ENCODE data around the gene CYSRT1. TPM values are rescaled to one million over a fixed set of nuclear protein-coding genes. Genes with fewer than 3 reads are reported as not detected.

The CYSRT1 gene
- total RNA-seq, 1 donor from 2014 or later: 0.68 TPM

DNA sequence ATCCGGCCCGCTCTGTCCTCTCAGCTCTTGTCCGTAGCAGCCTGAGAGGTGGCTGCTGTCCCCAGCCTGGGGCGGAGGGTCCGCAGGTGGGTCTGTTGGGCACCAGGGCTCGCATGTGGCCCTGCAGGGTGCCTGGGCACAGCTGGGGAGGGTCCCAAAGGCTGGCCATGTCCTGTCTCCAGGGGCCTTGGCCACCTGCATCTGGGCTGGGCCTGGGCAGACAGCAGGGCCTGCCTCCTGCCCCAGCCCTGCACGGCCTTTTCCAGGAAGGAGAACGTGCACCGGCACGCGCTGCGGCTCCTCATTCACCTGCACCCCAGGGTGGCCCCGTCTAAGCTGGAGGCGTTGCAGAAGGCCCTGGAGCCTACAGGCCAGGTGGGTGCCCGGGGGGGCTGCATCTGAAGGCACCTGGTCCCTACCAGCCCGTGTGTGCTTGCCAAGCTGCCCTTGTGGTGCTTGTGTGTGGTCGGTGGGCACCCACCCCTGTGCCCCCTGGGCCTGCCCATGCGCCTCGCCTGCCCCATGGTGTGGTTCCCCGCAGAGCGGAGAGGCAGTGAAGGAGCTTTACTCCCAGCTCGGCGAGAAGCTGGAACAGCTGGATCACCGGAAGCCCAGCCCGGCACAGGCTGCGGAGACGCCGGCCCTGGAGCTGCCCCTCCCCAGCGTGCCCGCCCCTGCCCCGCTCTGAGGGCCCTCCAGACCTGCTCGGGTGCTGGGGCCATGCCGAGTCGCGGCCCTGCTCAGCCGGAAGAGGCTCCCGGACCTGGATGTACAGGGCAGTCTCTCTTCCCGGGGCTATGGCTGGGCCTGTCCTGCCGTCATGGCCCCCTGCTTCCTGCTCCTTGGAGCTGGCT lies 47.5 kb downstream of the CYSRT1 start:
- no peak for DNase-seq
- H3K4me1 Mint-ChIP-seq: peaks cover 12% of the 10 kb centered on the region
- peaks cover 24% of the 10 kb centered on the region for H3K36me3 Mint-ChIP-seq (ENCODE audit: low read depth)

DNA sequence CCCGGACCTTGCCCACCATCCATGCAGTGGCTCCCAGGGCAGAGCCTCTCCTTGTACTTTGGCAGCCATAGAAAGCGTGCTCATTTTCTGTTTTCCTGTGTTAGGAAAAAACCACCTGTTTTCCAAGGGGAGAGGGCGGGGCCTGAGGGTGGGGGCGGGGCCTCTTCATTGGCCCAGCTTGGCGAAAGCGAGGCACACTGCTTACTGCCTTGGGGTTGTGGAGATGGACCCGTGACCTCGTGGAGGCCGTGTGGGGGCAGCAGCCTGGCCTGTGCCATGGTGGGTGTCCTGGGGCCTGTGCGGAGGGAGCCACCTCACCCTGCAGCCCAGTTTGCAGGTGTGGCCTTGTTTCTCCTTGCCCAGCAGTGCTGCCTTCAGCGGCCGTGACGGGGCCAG lies 48.1 kb downstream of the CYSRT1 start:
- intact Hi-C loops (cut with micrococcal nuclease): no loop called here
- H3K4me3 Mint-ChIP-seq: no peak overlapping the region
- no peak for DNase-seq
- no peaks in the 10 kb centered on the region for H3K9me3 Mint-ChIP-seq
- no peak overlapping the region for H3K27ac Mint-ChIP-seq
- H3K36me3 Mint-ChIP-seq (ENCODE audit: low read depth): peaks cover 20% of the 10 kb centered on the region
- H3K27me3 Mint-ChIP-seq: no peaks in the 10 kb centered on the region
- H3K4me1 Mint-ChIP-seq: peaks cover 12% of the 10 kb centered on the region

More for the DNA sequence above, 47.5 kb downstream of the CYSRT1 start:
- H3K27ac Mint-ChIP-seq: no peak overlapping the region
- intact Hi-C loops (cut with micrococcal nuclease): no loop called here
- no peaks in the 10 kb centered on the region for H3K27me3 Mint-ChIP-seq
- H3K4me3 Mint-ChIP-seq: no peak overlapping the region
- no peaks in the 10 kb centered on the region for H3K9me3 Mint-ChIP-seq

DNA sequence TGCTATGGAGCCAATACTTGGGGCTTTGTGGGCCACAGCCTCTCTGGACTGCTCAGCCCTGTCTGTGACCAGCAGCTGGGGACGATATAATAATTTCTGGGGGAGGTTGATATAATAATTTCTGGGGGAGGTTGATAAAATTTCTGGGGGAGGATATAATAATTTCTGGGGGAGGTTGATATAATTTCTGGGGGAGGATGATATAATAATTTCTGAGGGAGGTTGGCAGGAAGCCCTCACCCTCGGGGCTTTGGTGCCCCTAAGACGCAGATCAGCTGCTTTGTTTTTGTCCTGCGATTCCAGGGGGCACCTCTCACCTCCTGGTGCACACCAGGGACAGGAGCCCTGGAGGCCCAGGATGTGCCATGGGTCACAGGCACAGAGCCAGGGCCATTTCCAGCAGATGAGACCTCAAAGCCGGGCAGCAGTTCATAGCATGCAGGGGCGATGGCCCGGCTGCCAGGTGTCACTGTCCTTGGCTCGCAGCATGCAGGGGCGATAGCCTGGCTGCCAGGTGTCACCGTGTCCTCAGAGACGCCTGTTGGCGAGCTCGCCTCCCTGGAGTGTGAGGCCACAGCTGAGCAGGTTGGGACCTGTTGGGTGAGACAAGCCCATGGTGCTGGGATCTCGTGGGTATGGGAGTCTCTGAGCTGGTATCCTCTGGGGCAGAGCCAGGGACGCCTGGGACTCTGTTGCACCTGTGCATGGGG lies 48.8 kb downstream of the CYSRT1 start:
- Mint-ChIP-seq H3K36me3 (ENCODE audit: low read depth) (peaks cover 15% of the 10 kb centered on the region), H3K27ac (no peak overlapping the region), H3K9me3 (no peaks in the 10 kb centered on the region), H3K4me1 (peaks cover 12% of the 10 kb centered on the region), H3K4me3 (no peak overlapping the region), H3K27me3 (no peaks in the 10 kb centered on the region)
- intact Hi-C loops (cut with micrococcal nuclease): no loop called here
- no peak for DNase-seq

DNA sequence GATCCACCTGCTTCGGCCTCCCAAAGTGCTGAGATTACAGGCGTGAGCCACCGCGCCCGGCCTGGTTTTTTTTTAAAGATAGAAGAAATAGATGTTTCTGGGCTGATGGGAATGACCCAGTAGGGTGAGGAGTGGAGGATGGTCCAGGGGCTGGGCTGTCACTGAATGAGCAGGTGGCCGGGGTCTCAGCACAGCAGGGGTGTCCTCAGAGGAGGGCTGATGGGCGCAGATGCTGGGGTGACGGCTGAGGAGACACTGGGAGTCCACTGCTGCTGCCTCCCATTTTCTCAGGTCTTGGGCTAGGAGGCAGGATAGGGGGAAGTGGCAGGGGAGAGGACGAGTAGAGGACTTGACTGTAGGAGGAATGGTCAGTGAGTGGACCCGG lies 50.2 kb downstream of the CYSRT1 start:
- H3K9me3 Mint-ChIP-seq: no peaks in the 10 kb centered on the region
- peak overlapping the region; percentile 49 for H3K27ac Mint-ChIP-seq
- no peaks in the 10 kb centered on the region for H3K27me3 Mint-ChIP-seq
- peaks cover 12% of the 10 kb centered on the region for H3K4me1 Mint-ChIP-seq
- H3K4me3 Mint-ChIP-seq: peak overlapping the region; percentile 17
- intact Hi-C loops (cut with micrococcal nuclease): no loop called here
- H3K36me3 Mint-ChIP-seq (ENCODE audit: low read depth): peaks cover 14% of the 10 kb centered on the region
- DNase-seq: no peak

Other genes with a start within 250 kb of the CYSRT1 start
- not detected in 2 replicates for gene PTGDS, start 247.7 kb upstream of the CYSRT1 start, total RNA-seq
- not detected in 2 replicates for gene LCNL1, start 242.2 kb upstream of the CYSRT1 start, total RNA-seq
- 87.8 and 90.2 TPM in 2 replicates for gene PAXX, start 232.8 kb upstream of the CYSRT1 start, total RNA-seq
- not detected in 2 replicates for gene CLIC3, start 228.6 kb upstream of the CYSRT1 start, total RNA-seq
- gene ABCA2, start 196.9 kb upstream of the CYSRT1 start, total RNA-seq: 25.0 and 25.9 TPM in 2 replicates
- gene FUT7, start 193.1 kb upstream of the CYSRT1 start, total RNA-seq: 0.09 TPM in 1 of 2 replicates, not detected in the other
- 58.1 and 59.4 TPM in 2 replicates for gene NPDC1, start 179.0 kb upstream of the CYSRT1 start, total RNA-seq
- gene ENTPD2, start 171.1 kb upstream of the CYSRT1 start, total RNA-seq: 0.21 TPM in 1 of 2 replicates, not detected in the other
- 22.8 and 23.8 TPM in 2 replicates for gene SAPCD2, start 154.6 kb upstream of the CYSRT1 start, total RNA-seq
- 17.1 and 19.1 TPM in 2 replicates for gene UAP1L1, start 147.7 kb upstream of the CYSRT1 start, total RNA-seq
- 49.7 and 50.1 TPM in 2 replicates for gene MAN1B1, start 138.2 kb upstream of the CYSRT1 start, total RNA-seq
- gene DPP7, start 110.4 kb upstream of the CYSRT1 start, total RNA-seq: 365 and 375 TPM in 2 replicates
- 0.07 TPM in 1 of 2 replicates, not detected in the other for gene GRIN1, start 86.0 kb upstream of the CYSRT1 start, total RNA-seq
- gene LRRC26, start 55.1 kb upstream of the CYSRT1 start, total RNA-seq: not detected in 2 replicates
- not detected in 2 replicates for gene TMEM210, start 53.1 kb upstream of the CYSRT1 start, total RNA-seq
- gene ANAPC2, start 36.6 kb upstream of the CYSRT1 start, total RNA-seq: 57.4 and 58.7 TPM in 2 replicates
- gene SSNA1, start 36.5 kb upstream of the CYSRT1 start, total RNA-seq: 95.1 and 95.8 TPM in 2 replicates
- gene TPRN, start 24.4 kb upstream of the CYSRT1 start, total RNA-seq: 15.1 and 16.3 TPM in 2 replicates
- 38.8 and 39.3 TPM in 2 replicates for gene TMEM203, start 19.5 kb upstream of the CYSRT1 start, total RNA-seq
- gene NDOR1, start 19.5 kb upstream of the CYSRT1 start, total RNA-seq: 45.1 and 45.6 TPM in 2 replicates
- 12.8 and 15.2 TPM in 2 replicates for gene RNF208, start 2.9 kb upstream of the CYSRT1 start, total RNA-seq
- gene RNF224, start 2.3 kb downstream of the CYSRT1 start, total RNA-seq: not detected in 2 replicates
- not detected in 2 replicates for gene SLC34A3, start 5.7 kb downstream of the CYSRT1 start, total RNA-seq
- gene TUBB4B, start 16.1 kb downstream of the CYSRT1 start, total RNA-seq: 292 and 299 TPM in 2 replicates
- 0.54 and 0.99 TPM in 2 replicates for gene STPG3, start 26.1 kb downstream of the CYSRT1 start, total RNA-seq
- gene NELFB, start 30.2 kb downstream of the CYSRT1 start, total RNA-seq: 72.4 and 75.3 TPM in 2 replicates
- gene TOR4A, start 52.6 kb downstream of the CYSRT1 start, total RNA-seq: 10.3 and 11.4 TPM in 2 replicates
- gene NRARP, start 77.1 kb downstream of the CYSRT1 start, total RNA-seq: 12.9 and 13.4 TPM in 2 replicates
- gene EXD3, start 198.0 kb downstream of the CYSRT1 start, total RNA-seq: 4.4 and 5.2 TPM in 2 replicates
- gene NOXA1, start 198.2 kb downstream of the CYSRT1 start, total RNA-seq: 0.30 and 0.36 TPM in 2 replicates
- gene ENTPD8, start 216.2 kb downstream of the CYSRT1 start, total RNA-seq: not detected in 2 replicates
- gene NSMF, start 234.2 kb downstream of the CYSRT1 start, total RNA-seq: 68.6 and 69.6 TPM in 2 replicates

All from activated CD4-positive, alpha-beta T cell treated with anti-CD3 and anti-CD28 coated beads, Interleukin-2, amount 10 ng/mL, durations not matched to agents 24 days and 14 days (primary cell).